Esophagus muscularis mucosa (tissue), 4 donors: ENCODE results near the gene TLCD2. TPM values are rescaled to one million over a fixed set of nuclear protein-coding genes. Genes with fewer than 3 reads are reported as not detected.
A peak's percentile ranks its signal among the peaks of the same experiment; 100 is the strongest.

Experiments
- DNase-seq: peaks from one replicate; pipeline ENCODE4 v3.0.0-alpha.2; 2017; ENCODE audit errors: extremely low spot score
- H3K27ac ChIP-seq, 4 donors: fragments of 200-600 bp; sonication (generic); replicated peaks in 1 of 4; 1 replicate in 3 of 4; 2 replicates in 1 of 4; pipeline ENCODE4 v1.5.1; 2016 to 2019; ENCODE audit warnings: mild to moderate bottlenecking in 1 of 4
- H3K27me3 ChIP-seq, 4 donors: fragments of 200-600 bp; sonication (generic); one replicate each; pipeline versions ENCODE4 v1.5.1 to v1.6.0; 2016 to 2019
- H3K36me3 ChIP-seq, 4 donors: fragments of 200-600 bp; sonication (generic); one replicate each; pipeline ENCODE4 v1.5.1; 2016 to 2019
- H3K4me1 ChIP-seq, 4 donors: fragments of 200-600 bp; sonication (generic); one replicate each; pipeline ENCODE4 v1.5.1; 2016 to 2019
- H3K4me3 ChIP-seq, 4 donors: fragments of 200-600 bp; sonication (generic); 1 replicate in 2 of 4; 2 replicates in 2 of 4; pipeline ENCODE4 v1.5.1; 2016 to 2019; ENCODE audit warnings: mild to moderate bottlenecking in 4 of 4, moderate library complexity in 1 of 4
- H3K9me3 ChIP-seq, 4 donors: fragments of 200-600 bp; sonication (generic); 1 replicate in 3 of 4; 2 replicates in 1 of 4; pipeline ENCODE4 v1.5.1; 2016 to 2019
- CTCF ChIP-seq, 3 experiments: fragments of 200-600 bp in 2 of 3; fragments of 450-650 bp in 1 of 3; sonication (generic) in 2 of 3; IDR thresholded peaks; one replicate each; pipeline ENCODE4 v1.5.1; 2017 to 2019; ENCODE audit warnings: antibody characterized with exemption in 3 of 3, mild to moderate bottlenecking in 2 of 3, moderate library complexity in 1 of 3
- EP300 ChIP-seq: sonication (generic); formaldehyde crosslinking; IDR thresholded peaks from one replicate; pipeline ENCODE4 v1.6.1; 2017; ENCODE audit warnings: antibody characterized with exemption
- POLR2A ChIP-seq: fragments of 450-650 bp; IDR thresholded peaks from one replicate; pipeline ENCODE4 v1.6.1; 2017; ENCODE audit warnings: antibody characterized with exemption, moderate library complexity, mild to moderate bottlenecking, low read depth
- POLR2AphosphoS5 ChIP-seq, 2 donors: sonication (generic); formaldehyde crosslinking; IDR thresholded peaks; one replicate each; pipeline ENCODE4 v1.6.1; 2017; ENCODE audit warnings: antibody characterized with exemption in 2 of 2
- WGBS: methylation state at CpG from one replicate; pipeline ENCODE4 v1.1.5; 2018; 5-methylcytosine and 5-hydroxymethylcytosine counted together
- intact Hi-C: fragments of 100-400 bp; cut with DNase I; formaldehyde crosslinking; loops from one replicate; pipeline ENCODE4 v1.15.1; 2023
- total RNA-seq, 4 donors: library from RNA; depleted of rRNA; stranded (reverse); fragments of >200 nt; gene quantifications; one replicate each; pipeline versions ENCODE4 v1.1.0 to v1.2.1, GENCODE V29; 2016

The TLCD2 gene
- 1 to 10 TPM; 4.6 to 7.7 (median 5.5) TPM for total RNA-seq

GRCh38 chr17:1709971-1710806 lies at the start of gene TLCD2:
Gene TLCD2 (minus strand): TSS chr17:1710377. CDS start chr17:1710242, 135 bp downstream.
- Histone ChIP-seq H3K27me3 (no peaks in the 10 kb centered on the region), H3K4me3 (peak within 1 kb of the TSS; percentile 68 to 84 (median 80)), H3K9me3 (no peaks in the 10 kb centered on the region), H3K36me3 (peaks cover 19 to 49% (median 29%) of the 10 kb centered on the region in 4 donors), H3K4me1 (peaks cover 47 to 65% (median 57%) of the 10 kb centered on the region in 4 donors), H3K27ac (peak within 1 kb of the TSS; percentile 75 to 99 (median 83))
- intact Hi-C loops = loop anchor here (10.0 kb wide), 1 partner anchor 145 kb away; the partner anchor contains the start of gene PITPNA
- WGBS = 11% methylated on average over 13 of the region's 83 CpGs
- no peak for TF ChIP-seq CTCF (IDR thresholded peaks at IDR 0.05)
- TF ChIP-seq EP300 = no peak
- TF ChIP-seq POLR2A = peak; percentile 78
- TF ChIP-seq POLR2AphosphoS5 (IDR thresholded peaks at IDR 0.05) = peak; percentile 74 to 81
- no peak for DNase-seq

GRCh38 chr17:1759529-1759928 lies 49.4 kb upstream of the TLCD2 start:
- Histone ChIP-seq H3K4me1 (peaks cover 10 to 20% (median 17%) of the 10 kb centered on the region in 4 donors), H3K9me3 (no peaks in the 10 kb centered on the region), H3K36me3 (no peaks in the 10 kb centered on the region), H3K27ac (no peak overlapping the region), H3K27me3 (peaks cover 0 to 9% (median 0%) of the 10 kb centered on the region in 4 donors), H3K4me3 (no peak overlapping the region)
- DNase-seq = no peak
- intact Hi-C loops = no loop called here
- WGBS = 78% methylated on average over 5 of the region's 5 CpGs
- no peak for TF ChIP-seq POLR2AphosphoS5 (IDR thresholded peaks at IDR 0.05)
- no peak for TF ChIP-seq POLR2A
- no peak for TF ChIP-seq EP300
- TF ChIP-seq CTCF (IDR thresholded peaks at IDR 0.05) = no peak

GRCh38 chr17:1758807-1759206 lies 48.6 kb upstream of the TLCD2 start:
- intact Hi-C loops = no loop called here
- no peaks in the 10 kb centered on the region for H3K36me3 ChIP-seq
- H3K4me1 ChIP-seq = peaks cover 5 to 13% (median 10%) of the 10 kb centered on the region in 4 donors
- H3K9me3 ChIP-seq = no peaks in the 10 kb centered on the region
- H3K27me3 ChIP-seq = peaks cover 0 to 11% (median 0%) of the 10 kb centered on the region in 4 donors
- no peak for DNase-seq
- no peak for TF ChIP-seq POLR2A
- no peak for TF ChIP-seq CTCF (IDR thresholded peaks at IDR 0.05)
- no peak for TF ChIP-seq EP300
- TF ChIP-seq POLR2AphosphoS5 (IDR thresholded peaks at IDR 0.05) = no peak
- 79% methylated on average over 15 of the region's 15 CpGs for WGBS
- no peak overlapping the region for H3K4me3 ChIP-seq
- no peak overlapping the region for H3K27ac ChIP-seq

- intact Hi-C loops = no loop called here
- no peak overlapping the region for H3K4me3 ChIP-seq
- H3K27ac ChIP-seq = no peak overlapping the region
- H3K27me3 ChIP-seq = peaks cover 0 to 11% (median 0%) of the 10 kb centered on the region in 4 donors
- 66% methylated on average over 17 of the region's 17 CpGs for WGBS
- DNase-seq = no peak
- no peaks in the 10 kb centered on the region for H3K36me3 ChIP-seq
- no peak for TF ChIP-seq CTCF (IDR thresholded peaks at IDR 0.05)
- no peak for TF ChIP-seq POLR2AphosphoS5 (IDR thresholded peaks at IDR 0.05)
- TF ChIP-seq EP300 = no peak
- no peak for TF ChIP-seq POLR2A
- no peaks in the 10 kb centered on the region for H3K9me3 ChIP-seq
- H3K4me1 ChIP-seq = peaks cover 0 to 5% (median 2%) of the 10 kb centered on the region in 4 donors
Measured at GRCh38 chr17:1755827-1756262, 45.7 kb upstream of the TLCD2 start.
